Hematopoietic multipotent progenitor cell treated with erythropoietin and hydrocortisone succinate and interleukin-3 and kit ligand, for 17 days (in vitro differentiated cells): Measurements from ENCODE around the gene ZNF823.
"Not testable (repeated sequence)": the region's sequence is repeated elsewhere in the genome, so short reads cannot be mapped to it uniquely, and the experiment has no call there.

Source experiments
- DNase-seq: peaks from one replicate; pipeline ENCODE4 v3.0.0-alpha.2; 2015; ENCODE audit warnings: low spot score

Gene ZNF823

DNA sequence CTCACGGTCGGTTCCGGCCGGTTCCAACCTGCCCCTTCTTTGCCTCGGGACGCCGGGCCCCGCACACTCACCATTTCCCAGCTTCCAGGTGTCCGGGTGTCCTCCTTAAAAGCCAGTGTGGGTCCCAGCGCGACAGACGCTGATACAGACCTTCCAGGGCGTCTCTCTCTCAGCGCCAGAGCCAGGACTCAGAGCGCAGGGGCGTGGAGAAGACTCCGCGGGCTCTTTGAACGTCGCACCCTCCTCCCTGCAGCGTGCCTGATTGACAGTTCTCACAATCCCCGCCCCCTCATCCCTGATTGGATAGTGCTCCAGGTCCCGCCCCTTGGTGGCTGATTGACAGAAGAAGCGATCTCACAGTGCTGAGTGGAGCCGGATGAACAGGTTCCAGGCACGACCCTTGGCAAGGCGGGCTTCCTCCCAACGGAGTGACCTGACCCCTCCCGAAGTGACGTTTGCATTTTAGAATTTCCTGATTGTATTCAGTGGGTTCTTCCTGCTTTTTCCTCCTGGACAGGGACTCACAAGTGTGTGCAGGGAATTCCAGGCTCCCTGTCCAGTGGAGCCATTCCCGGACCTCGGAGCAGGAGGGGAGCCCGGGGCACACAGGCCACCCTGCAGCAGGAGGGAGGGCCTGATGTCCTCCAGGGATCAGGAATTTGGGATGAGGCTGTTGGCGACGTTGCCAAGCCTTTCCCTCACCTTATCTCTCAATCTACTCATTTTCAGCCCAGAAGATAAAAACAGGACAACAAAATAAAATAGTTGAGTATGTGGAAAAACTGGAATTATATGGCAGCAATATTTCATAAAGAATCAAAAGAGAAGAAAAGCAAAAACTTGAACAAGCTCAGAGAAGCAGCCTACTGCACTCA lies at the start of gene ZNF823:
Gene ZNF823 (minus strand): TSS at position 201 of the 875 bp plus-strand sequence. CDS start 127 bp downstream, at position 74.
- DNase-seq = peak; percentile 79

DNA sequence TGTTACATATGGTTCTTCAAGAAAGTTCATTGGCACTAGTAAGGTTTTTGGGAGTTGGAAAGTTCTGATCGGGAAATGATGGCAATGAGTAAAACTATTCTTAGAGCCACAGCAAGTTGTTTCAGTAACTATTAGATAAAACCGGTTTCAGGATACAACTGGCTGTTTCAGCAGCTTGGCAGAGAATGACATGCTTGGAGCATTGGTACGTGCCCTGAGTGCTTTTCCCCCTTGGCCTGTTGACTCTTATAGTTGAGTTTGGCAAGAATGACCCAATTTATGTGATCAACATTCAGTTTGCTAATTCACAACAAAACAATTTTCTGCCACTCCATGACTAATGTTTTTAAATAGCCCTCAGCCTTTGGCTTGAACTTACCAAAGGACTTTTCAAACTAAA lies 48.8 kb upstream of the ZNF823 start:
- no peak for DNase-seq

DNA sequence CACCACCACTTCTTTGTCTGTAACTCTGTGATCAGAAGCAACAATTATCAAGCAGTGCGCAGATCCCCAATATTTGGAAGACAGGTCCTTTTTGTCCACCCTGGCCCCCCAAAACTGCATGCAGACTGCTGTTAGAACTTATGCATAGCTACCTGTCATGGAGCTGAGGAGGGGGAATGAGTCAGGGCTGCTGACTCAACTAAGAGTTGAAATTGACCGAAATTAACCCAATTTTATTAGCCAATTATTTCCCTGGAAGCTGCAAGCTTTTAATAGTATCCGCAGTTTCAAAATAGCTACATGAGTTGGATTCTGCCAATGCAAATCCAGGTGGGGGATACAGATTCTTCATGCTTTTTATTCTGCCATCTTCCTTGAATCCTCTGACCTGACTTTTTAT lies 45.6 kb upstream of the ZNF823 start:
- DNase-seq = no peak

DNA sequence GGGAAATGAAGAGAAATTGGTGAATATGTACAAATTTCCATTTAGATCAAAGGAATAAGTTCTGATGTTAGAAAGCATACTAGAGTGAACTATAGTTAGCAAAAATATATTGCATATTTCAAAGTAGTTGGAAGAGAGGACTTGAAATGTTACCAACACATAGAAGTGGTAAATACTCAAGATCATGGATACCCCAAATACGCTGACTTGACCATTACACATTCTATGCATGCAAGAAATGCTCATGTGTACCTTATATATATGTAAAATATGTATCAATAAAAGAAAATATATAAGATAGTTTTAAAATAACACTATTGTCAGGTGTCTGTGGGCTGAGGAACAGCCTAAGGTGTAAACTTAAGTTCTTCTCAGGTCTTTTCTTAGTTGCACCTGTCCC lies 45.0 kb upstream of the ZNF823 start:
- DNase-seq = no peak

DNA sequence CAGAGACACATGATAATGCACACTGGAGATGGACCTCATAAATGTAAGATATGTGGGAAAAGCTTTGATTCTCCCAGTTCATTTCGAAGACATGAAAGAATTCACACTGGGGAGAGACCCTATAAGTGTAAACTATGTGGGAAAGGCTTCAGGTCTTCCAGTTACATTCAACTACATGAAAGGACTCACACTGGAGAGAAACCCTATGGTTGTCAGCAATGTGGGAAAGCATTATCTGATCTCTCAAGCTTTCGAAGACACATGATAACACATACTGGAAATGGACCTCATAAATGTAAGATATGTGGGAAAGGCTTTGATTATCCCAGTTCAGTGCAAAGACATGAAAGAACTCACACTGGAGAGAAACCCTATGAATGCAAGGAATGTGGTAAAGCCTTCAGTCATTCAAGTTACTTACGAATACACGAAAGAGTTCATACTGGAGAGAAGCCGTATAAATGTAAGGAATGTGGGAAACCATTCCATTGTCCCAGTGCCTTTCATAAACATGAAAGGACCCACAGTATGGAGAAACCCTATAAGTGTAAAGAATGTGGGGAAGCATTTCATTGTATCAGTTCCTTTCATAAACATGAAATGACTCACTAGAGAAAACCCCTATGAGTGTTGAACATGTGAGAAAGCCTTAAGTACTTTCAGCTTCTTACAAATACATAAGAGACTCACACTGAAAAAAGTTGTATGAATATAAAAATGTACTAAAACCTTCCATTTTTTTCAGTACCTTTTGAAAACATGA lies 42.7 kb upstream of the ZNF823 start:
- no peak for DNase-seq

DNA sequence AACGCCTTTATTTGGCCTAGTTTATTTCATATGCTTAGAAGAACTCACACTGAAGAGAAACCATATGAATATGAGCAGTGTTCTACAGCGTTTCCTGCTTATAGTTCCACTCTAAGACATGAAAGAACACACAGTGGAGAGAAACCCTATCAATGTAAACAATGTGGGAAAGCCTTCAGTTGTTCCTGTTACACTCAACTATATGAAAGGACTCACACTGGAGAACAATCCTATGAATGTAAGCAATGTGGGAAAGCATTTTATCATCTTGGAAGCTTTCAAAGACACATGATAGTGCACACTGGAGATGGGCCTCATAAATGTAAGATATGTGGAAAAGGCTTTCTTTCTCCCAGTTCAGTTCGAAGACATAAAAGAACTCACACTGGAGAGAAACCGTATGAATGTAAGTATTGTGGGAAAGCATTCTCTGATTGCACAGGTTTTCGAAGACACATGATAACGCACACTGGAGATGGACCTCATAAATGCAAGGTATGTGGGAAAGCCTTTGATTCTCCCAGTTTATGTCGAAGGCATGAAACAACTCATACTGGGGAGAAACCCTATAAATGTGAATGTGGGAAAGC lies 41.8 kb upstream of the ZNF823 start:
- no peak for DNase-seq

DNA sequence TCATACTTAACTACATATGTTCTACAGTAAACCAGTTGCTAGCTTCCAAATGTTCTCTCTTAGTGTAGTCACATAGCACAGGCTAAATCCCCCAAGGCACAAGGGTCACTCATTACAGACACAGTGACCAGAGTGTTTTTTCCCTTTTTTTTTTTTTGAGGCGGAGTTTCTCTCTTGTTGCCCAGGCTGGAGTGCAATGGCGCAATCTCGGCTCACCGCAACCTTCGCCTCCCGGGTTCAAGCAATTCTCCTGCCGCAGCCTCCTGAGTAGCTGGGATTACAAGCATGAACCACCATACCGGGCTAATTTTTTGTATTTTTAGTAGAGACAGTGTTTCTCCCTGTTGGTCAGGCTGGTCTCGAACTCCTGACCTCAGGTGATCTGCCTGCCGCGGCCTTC lies 37.9 kb upstream of the ZNF823 start:
- not testable (repeated sequence) for DNase-seq

DNA sequence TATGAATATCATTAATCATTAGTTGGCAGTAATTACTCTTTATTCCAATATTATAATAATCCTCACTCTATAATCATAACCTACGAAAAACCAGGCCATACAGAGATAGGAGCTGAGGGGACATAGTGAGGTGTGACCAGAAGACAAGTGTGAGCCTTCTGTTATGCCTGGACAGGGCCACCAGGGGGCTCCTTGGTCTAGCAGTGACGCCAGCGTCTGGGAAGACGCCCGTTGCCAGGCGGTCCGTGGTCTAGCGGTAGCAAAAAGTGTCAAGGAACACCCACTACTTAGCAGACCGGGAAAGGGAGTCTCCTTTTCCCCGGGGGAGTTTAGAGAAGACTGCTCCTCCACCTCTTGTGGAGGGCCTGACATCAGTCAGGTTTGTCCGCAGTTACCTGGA lies 32.8 kb upstream of the ZNF823 start:
- not testable (repeated sequence) for DNase-seq

DNA sequence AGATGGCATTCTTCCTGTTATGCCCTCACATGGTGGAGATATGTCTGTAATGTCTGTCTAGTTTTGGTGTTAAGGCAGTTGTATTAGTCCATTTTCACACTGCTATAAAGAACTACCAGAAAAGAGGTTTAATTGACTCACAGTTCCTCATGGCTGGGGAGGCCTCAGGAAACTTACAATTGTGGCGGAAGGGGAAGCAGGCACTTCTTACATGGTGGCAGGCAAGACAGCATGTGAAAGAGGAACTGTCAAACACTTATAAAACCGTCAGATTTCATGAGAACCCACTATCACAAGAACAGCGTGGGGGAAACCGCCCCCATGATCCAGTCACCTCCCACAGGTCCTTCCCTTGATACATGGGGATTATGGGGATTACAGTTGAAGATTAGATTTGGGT lies 31.2 kb upstream of the ZNF823 start:
- no peak for DNase-seq

DNA sequence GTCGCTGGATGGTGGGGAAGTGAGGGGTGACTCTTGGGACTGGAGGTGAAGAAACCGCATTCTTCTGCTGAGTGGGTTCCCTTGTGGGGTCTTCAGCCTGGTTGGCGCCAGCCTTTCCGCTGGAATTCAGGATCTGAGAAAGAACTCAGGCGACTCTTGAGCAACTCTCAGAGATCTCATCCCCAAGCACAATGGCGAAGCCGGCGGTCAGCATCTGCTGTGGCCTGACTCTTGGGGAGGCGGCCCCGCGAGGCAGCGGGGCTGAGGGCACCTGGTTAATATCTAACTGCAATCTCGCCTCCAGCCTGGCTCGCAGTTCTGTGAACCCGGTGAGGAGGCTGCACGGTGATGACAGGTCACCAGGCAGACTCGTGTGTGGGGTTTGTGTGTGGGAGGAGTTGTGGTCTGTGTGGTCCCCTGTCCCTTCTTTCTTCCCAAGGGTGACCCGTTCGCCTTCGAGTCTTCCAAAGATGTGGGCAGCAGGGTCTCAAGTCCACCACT lies 28.9 kb upstream of the ZNF823 start:
- peak; percentile 9 for DNase-seq

DNA sequence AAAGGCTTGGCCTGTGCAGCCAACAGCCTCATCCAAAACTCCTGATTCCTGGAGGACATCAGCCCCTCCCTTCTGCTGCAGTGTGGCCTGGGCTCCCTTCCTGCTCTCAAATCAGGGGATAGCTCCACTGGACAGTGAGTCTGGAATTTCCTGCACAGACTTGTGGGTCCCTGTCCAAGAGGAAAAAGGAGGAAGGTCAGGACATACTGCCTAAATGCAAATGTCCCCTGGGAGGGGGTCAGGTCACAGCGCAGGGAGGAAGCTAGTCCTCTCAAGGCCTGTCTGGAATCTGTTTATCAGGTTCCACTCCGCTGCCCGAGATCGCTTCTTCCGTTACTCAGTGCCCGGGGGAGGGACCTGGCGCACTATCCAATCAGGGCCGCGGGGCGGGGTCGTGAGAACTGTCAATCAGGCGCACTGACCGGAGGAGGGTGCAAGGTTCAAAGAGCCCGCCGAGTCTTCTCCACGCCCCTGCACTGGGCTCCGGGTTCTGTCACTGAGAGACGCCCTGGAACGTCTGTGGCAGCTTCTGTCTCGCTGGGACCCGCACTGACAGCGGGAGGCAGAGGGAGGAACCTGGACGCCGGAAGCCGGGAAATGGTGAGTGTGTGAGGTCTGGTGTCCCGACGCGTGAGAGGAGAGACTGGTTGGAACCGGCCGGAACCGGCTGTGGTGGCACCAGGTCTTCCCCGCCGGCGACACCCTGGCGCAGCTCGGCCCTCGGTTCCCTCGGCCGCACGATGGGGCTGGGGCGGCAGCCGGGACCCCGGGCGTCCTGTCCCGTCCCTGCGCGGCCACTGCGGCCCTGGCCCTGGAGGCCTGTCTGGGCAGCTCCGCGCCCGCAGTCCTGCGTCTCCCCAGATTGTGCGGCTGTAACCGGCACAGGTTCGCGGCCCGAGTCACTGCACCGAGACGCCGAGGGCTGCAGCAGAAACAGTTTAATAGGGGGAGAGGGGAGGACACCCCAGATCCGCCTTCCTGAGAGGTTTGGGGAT lies 28.1 kb upstream of the ZNF823 start, which contains the start of gene ZNF441:
Gene ZNF441 (plus strand): TSS at position 404 of the 995 bp plus-strand sequence. CDS start 194 bp downstream, at position 598.
- DNase-seq = peak; percentile 86

DNA sequence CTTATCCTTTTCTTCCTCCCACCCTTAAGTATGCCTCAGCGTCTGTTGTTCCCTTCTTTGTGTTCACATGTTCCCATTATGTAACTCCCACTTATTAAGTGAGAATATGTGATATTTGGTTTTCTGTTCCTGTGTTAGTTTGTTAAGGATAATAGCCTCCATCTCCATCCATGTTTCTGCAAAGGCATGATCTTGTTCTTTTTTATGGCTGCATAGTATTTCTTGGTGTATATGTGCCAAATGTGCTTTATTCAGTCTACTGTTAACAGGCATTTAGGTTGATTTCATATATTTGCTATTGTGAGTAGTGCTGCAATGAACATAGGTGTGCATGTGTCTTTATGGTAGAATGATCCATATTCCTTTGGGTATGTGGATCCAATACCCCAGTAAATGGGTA lies 24.9 kb upstream of the ZNF823 start:
- DNase-seq = no peak

DNA sequence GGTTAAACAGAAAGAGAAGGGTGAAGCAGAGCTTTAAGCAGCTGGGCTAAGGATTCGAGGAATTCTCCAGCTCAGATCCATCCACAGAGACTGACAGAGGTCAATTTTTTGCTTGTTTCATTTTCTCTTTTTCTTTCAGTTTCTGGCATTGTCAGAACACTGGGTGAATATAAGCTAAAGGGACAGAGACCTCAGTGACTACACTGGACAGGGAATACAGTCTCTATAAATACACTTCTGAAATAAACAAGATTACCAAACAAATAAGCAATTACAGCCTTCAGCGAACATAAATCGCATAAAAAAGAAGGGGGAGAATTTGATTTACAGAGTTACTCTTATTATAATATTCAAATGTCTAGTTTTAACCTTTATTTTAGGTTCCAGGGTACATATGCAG lies 24.4 kb upstream of the ZNF823 start:
- DNase-seq = no peak

DNA sequence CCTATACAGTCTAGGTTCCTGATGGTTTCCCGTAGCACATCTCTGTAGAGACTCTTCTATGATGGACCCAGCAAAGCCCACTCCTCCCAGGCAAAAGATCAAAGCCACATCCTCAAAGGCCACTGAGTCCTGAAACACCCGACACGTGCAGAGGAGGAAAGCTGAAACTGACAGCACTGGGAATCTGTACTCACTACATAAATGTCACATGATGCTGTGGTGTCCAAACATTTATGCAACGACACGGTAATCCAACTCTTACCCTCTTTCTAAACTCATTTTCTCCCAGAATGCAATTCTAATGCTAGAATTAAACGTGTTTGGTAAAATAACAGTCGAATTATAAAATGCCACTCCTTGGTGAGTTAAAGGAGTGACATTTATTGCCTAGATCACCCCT lies 21.1 kb upstream of the ZNF823 start:
- no peak for DNase-seq

DNA sequence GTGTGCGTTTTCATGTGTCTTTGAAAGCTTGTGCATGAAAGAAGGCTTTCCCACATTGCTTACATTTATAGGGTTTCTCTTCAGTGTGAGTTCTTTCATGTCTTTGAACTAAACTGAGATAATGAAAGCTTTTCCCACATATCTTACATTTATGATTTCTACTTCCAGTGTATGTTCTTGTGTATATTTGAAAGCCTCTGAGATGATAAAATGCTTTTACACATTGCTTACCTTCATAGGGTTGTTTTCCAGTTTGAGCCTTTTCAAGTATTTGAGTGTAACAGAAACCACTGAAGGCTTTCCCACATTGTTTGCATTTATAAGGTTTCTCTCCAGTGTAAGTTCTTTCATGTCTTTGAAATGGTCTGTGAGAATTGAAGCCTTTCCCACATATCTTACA lies 18.2 kb upstream of the ZNF823 start:
- no peak for DNase-seq

DNA sequence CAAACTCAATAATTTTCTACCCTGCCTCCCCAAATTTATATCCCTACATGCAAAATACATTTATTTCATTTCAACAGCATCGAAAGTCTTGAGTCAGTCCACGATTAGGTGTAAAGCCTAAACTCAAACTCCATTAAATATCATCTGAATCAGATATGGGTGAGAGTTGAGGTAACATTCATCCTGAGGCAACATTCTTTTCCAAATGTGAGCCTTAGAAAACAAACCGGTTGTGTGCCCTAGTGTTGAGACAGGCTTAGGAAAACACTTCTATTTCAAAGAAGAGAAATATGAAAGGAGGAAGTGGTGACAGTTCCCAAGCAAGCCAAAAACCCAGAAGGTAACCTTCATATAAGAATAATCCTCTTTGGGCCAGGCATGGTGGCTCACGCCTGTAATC lies 15.9 kb upstream of the ZNF823 start:
- DNase-seq = no peak

DNA sequence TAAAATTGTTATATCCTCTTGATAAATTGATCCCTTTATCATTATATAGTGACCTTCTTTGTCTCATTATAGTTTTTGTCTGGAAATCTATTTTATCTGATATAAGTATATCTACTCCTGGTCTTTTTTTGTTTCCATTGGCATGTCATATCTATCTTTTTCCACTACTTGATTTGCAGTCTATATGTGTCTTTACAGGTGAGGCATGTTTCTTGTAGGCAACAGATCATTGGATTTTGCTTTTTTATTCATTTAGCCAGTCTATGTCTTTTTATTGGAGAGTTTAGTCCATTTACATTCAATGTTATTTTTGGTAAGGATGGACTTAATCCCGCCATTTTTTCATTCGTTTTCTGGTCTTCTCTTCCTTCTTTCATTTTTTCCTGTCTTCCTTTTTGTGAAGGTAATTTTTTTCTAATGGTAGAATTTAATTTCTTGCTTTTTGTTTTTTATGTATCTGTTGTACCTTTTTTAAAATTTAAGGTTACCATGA lies 13.5 kb upstream of the ZNF823 start:
- no peak for DNase-seq

DNA sequence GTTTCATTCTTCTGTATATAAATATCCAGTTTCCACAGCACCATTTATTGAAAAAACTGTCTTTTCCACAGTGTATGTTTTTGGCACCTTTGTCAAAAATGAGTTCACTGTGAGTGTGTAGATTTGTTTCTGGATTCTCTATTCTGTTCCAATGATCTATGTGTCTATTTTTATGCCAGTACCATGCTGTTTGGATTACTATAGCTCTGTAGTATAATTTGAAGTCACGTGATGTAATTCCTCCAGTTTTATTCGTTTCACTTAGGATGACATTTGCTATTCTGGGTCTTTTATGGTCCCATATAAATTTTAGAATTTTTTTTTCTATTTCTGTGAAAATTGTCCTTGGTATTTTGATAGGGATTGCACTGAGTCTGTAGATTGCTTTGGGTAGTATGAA lies 11.0 kb upstream of the ZNF823 start:
- no peak for DNase-seq

DNA sequence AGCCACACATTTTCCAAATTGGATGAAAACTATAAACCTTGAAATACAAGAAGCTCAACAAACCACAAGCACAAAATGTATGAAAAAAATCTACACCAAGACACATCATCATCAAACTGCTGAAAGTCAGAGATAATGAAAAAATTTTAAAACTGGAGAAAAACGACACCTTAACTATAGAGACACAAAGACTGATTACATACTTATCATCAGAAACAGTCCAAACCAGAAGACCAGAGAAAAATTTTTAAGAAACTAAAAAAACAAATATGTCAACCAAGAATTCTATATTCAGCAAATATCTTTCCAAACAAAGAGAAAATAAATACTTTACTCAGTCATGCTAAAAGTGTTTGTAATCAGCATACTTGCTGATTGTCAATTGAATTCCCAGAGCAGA lies 8.5 kb upstream of the ZNF823 start:
- DNase-seq = no peak

DNA sequence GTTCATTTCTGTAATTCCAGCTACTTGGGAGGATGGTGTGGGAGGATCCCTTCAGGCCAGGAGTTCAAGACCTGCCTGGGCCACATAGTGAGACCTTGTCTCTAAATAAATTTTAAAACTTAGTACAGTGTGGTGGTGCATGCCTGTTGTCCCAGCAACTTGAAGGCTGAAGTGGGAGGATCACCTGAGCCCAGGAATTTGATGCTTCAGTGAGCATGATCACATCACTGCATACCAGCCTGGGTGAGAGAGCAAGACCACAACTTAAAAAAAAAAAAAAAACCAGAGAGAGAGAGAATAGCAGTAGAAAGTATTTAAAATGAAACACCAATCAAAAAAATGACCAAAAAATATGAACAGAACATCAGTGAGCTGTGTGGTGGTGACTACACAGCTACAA lies 7.1 kb upstream of the ZNF823 start:
- DNase-seq = no peak
